CD1c-positive myeloid dendritic cell (primary cell): ENCODE measurements around the gene CBY2.

Experiments
- DNase-seq: peaks from one replicate; pipeline ENCODE4 v3.0.0-alpha.2; 2016; ENCODE audit errors: extremely low spot score

CBY2 gene

GRCh38 chr13:45702869-45703391, 810 bp downstream of the CBY2 start:
- DNase-seq, result no peak

GRCh38 chr13:45704211-45704739, 2.2 kb downstream of the CBY2 start:
- no peak for DNase-seq

- DNase-seq, result no peak
Observed at GRCh38 chr13:45704854-45705695, 3.0 kb downstream of the CBY2 start.

GRCh38 chr13:45705918-45706317, 3.8 kb downstream of the CBY2 start:
- peak; percentile 6 for DNase-seq

GRCh38 chr13:45707516-45708100, 5.5 kb downstream of the CBY2 start:
- DNase-seq, result no peak

- DNase-seq, result peak; percentile 41
Observed at GRCh38 chr13:45711951-45712350, 9.8 kb downstream of the CBY2 start.

GRCh38 chr13:45713106-45713690, 11.1 kb downstream of the CBY2 start:
- no peak for DNase-seq

- no peak for DNase-seq
Observed at GRCh38 chr13:45713721-45714120, 11.6 kb downstream of the CBY2 start.

- no peak for DNase-seq
Observed at GRCh38 chr13:45714170-45714569, 12.1 kb downstream of the CBY2 start.

GRCh38 chr13:45715351-45715750, 13.2 kb downstream of the CBY2 start:
- no peak for DNase-seq

- no peak for DNase-seq
Observed at GRCh38 chr13:45717349-45717748, 15.2 kb downstream of the CBY2 start.

GRCh38 chr13:45718063-45718462, 15.9 kb downstream of the CBY2 start:
- peak; percentile 42 for DNase-seq

GRCh38 chr13:45718992-45719391, 16.9 kb downstream of the CBY2 start:
- DNase-seq, result no peak

- DNase-seq, result no peak
Observed at GRCh38 chr13:45721203-45721731, 19.1 kb downstream of the CBY2 start.

- no peak for DNase-seq
Observed at GRCh38 chr13:45723798-45724197, 21.7 kb downstream of the CBY2 start.

GRCh38 chr13:45728759-45729158, 26.6 kb downstream of the CBY2 start:
- no peak for DNase-seq

GRCh38 chr13:45731455-45731854, 29.3 kb downstream of the CBY2 start:
- DNase-seq, result no peak

GRCh38 chr13:45732916-45733315, 30.8 kb downstream of the CBY2 start:
- DNase-seq, result no peak

GRCh38 chr13:45733361-45733760, 31.2 kb downstream of the CBY2 start:
- DNase-seq, result no peak

- DNase-seq, result no peak
Observed at GRCh38 chr13:45737571-45738017, 35.5 kb downstream of the CBY2 start.

GRCh38 chr13:45742985-45743384, 40.9 kb downstream of the CBY2 start:
- no peak for DNase-seq

GRCh38 chr13:45744979-45745378, 42.9 kb downstream of the CBY2 start:
- DNase-seq, result no peak
